ENCODE measurements around the gene FUCA2.
"Not testable (repeated sequence)": the region's sequence is repeated elsewhere in the genome, so short reads cannot be mapped to it uniquely, and the experiment has no call there.

FUCA2 gene

GRCh38 chr6:143535189-143535614 lies 23.7 kb upstream of the FUCA2 start:
- no peak for DNase-seq

- no peak for DNase-seq
Observed at GRCh38 chr6:143531720-143532499, 20.4 kb upstream of the FUCA2 start.

- no peak for DNase-seq
Observed at GRCh38 chr6:143529095-143529494, 17.6 kb upstream of the FUCA2 start.

GRCh38 chr6:143528164-143528811 lies 16.8 kb upstream of the FUCA2 start:
- no peak for DNase-seq

GRCh38 chr6:143527677-143528076 lies 16.2 kb upstream of the FUCA2 start:
- no peak for DNase-seq

GRCh38 chr6:143525356-143525755 lies 13.8 kb upstream of the FUCA2 start:
- DNase-seq: no peak

- DNase-seq: no peak
Observed at GRCh38 chr6:143522039-143522600, 10.6 kb upstream of the FUCA2 start.

GRCh38 chr6:143517447-143517773 lies 5.9 kb upstream of the FUCA2 start:
- DNase-seq: no peak

GRCh38 chr6:143516690-143517446 lies 5.3 kb upstream of the FUCA2 start:
- no peak for DNase-seq

- DNase-seq: no peak
Observed at GRCh38 chr6:143515766-143516355, 4.3 kb upstream of the FUCA2 start.

- no peak for DNase-seq
Observed at GRCh38 chr6:143515061-143515760, 3.7 kb upstream of the FUCA2 start.

GRCh38 chr6:143513410-143513809 lies 1.9 kb upstream of the FUCA2 start:
- peak; percentile 33 for DNase-seq

- not testable (repeated sequence) for DNase-seq
Observed at GRCh38 chr6:143510326-143510725, 1.2 kb downstream of the FUCA2 start.

GRCh38 chr6:143507358-143508145 lies 4.0 kb downstream of the FUCA2 start:
- DNase-seq: no peak

GRCh38 chr6:143506620-143507019 lies 4.9 kb downstream of the FUCA2 start:
- no peak for DNase-seq

GRCh38 chr6:143506199-143506598 lies 5.3 kb downstream of the FUCA2 start:
- no peak for DNase-seq

GRCh38 chr6:143505537-143505936 lies 6.0 kb downstream of the FUCA2 start:
- DNase-seq: no peak

- no peak for DNase-seq
Observed at GRCh38 chr6:143505111-143505510, 6.4 kb downstream of the FUCA2 start.

- DNase-seq: no peak
Observed at GRCh38 chr6:143504369-143504768, 7.2 kb downstream of the FUCA2 start.

- no peak for DNase-seq
Observed at GRCh38 chr6:143501851-143502250, 9.7 kb downstream of the FUCA2 start.

GRCh38 chr6:143498428-143498827 lies 13.1 kb downstream of the FUCA2 start:
- peak; percentile 13 for DNase-seq

- no peak for DNase-seq
Observed at GRCh38 chr6:143496974-143497373, 14.5 kb downstream of the FUCA2 start.
